HCT116 (cell line): Measurements from ENCODE around the gene GRIN2D. TPM values are rescaled to one million over a fixed set of nuclear protein-coding genes. Genes with fewer than 3 reads are reported as not detected.

ENCODE experiments used
- ATAC-seq: fragments of 200-7000 bp; cut with Tn5 transposase; 2 replicates; pipeline ENCODE4 v1.9.1; 2020; ENCODE audit warnings: mild to moderate bottlenecking, moderate library complexity
- BruUV-seq: library from RNA; stranded (reverse); fragments of 400-500 nt; replicated peaks from 2 replicates; lab custom pipeline; 2021; lab: Mats Ljungman, UMichigan
- CTCF ChIA-PET: fragments of 300-600 bp; sonication (Branson Sonifier 250); formaldehyde crosslinking; loops from one replicate; lab custom pipeline; 2021; ENCODE audit warnings: antibody characterized with exemption; lab: Charles Lee
- POLR2A ChIA-PET: fragments of 300-600, 350-600 bp; sonication (Branson Sonifier 250); formaldehyde crosslinking; loops from one replicate; lab custom pipeline; 2021; ENCODE audit warnings: antibody characterized with exemption; lab: Charles Lee
- RAD21 ChIA-PET, 2 experiments: fragments of 300-600 bp; sonication (Branson Sonifier 250); formaldehyde crosslinking; loops; one replicate each; lab custom pipeline; 2023; ENCODE audit warnings: low total read pairs in 2 of 2; ENCODE audit not compliant: uncharacterized antibody in 2 of 2, unreplicated experiment in 2 of 2, low non-redundant PET in 1 of 2; lab: Charles Lee
- DNase-seq: peaks from one replicate; pipeline ENCODE4 v3.0.0-alpha.2; 2010; ENCODE audit warnings: low read depth, low spot score
- H2AFZ ChIP-seq: fragments of 200-600 bp; shearing (Covaris generic), sonication (generic); 2 replicates; pipeline ENCODE4 v1.6.1; 2017; ENCODE audit warnings: low read depth, mixed run types, mixed read lengths, antibody characterized with exemption, low read length; ENCODE audit not compliant: poor library complexity, severe bottlenecking
- H3K27ac ChIP-seq: 2 replicates; pipeline ENCODE4 v1.5.1; 2012; ENCODE audit warnings: low read depth, low read length
- H3K27me3 ChIP-seq: fragments of 200-600 bp; sonication (generic); 2 replicates; pipeline ENCODE4 v1.6.1; 2016; ENCODE audit warnings: mixed run types, low read length, mixed read lengths; ENCODE audit not compliant: insufficient read depth
- H3K36me3 ChIP-seq, 2 experiments: fragments of 200-500 bp in 1 of 2; fragments of 200-600 bp in 1 of 2; sonication (Bioruptor generic) in 1 of 2; sonication (generic) in 1 of 2; 2 replicates each; pipeline versions ENCODE4 v1.5.1 to v1.6.1; 2014 to 2016; ENCODE audit warnings: low read length in 2 of 2, inconsistent platforms in 1 of 2, mixed read lengths in 1 of 2, mixed run types in 1 of 2; ENCODE audit not compliant: insufficient read depth in 2 of 2, control insufficient read depth in 1 of 2
- H3K4me1 ChIP-seq, 2 experiments: fragments of 200-600 bp in 1 of 2; sonication (generic) in 1 of 2; 2 replicates each; pipeline versions ENCODE4 v1.5.1 to v1.6.1; 2012 to 2017; ENCODE audit warnings: low read length in 2 of 2, inconsistent platforms in 1 of 2, mild to moderate bottlenecking in 1 of 2, mixed read lengths in 1 of 2, mixed run types in 1 of 2, moderate library complexity in 1 of 2; ENCODE audit not compliant: insufficient read depth in 2 of 2, control insufficient read depth in 1 of 2
- H3K4me2 ChIP-seq: fragments of 200-600 bp; sonication (generic); 2 replicates; pipeline ENCODE4 v1.6.1; 2017; ENCODE audit warnings: mixed run types, low read length, mixed read lengths
- H3K4me3 ChIP-seq, 2 experiments: fragments of 200-600 bp in 1 of 2; sonication (generic) in 1 of 2; replicated peaks in 1 of 2; 2 replicates each; pipeline ENCODE4 v1.5.1; 2011 to 2016; ENCODE audit warnings: low read length in 2 of 2, control low read depth in 1 of 2, low read depth in 1 of 2, mild to moderate bottlenecking in 1 of 2, mixed read lengths in 1 of 2, mixed run types in 1 of 2
- H3K79me2 ChIP-seq: fragments of 200-600 bp; sonication (generic); 2 replicates; pipeline ENCODE4 v1.6.1; 2017; ENCODE audit warnings: mild to moderate bottlenecking, mixed run types, low read length, moderate library complexity, mixed read lengths; ENCODE audit not compliant: insufficient read depth
- H3K9ac ChIP-seq: fragments of 200-600 bp; sonication (generic); 2 replicates; pipeline ENCODE4 v1.6.1; 2016; ENCODE audit warnings: low read length, mixed read lengths
- H3K9me2 ChIP-seq: fragments of 200-600 bp; sonication (generic), shearing (Covaris generic); 2 replicates; pipeline ENCODE4 v1.6.1; 2017; ENCODE audit warnings: mixed run types, mild to moderate bottlenecking, moderate library complexity; ENCODE audit not compliant: insufficient read depth
- H3K9me3 ChIP-seq, 2 experiments: fragments of 200-500 bp in 1 of 2; fragments of 200-600 bp in 1 of 2; sonication (Bioruptor generic) in 1 of 2; sonication (generic) in 1 of 2; 2 replicates each; pipeline ENCODE4 v1.6.1; 2014 to 2017; ENCODE audit warnings: low read length in 2 of 2, mixed read lengths in 2 of 2, inconsistent platforms in 1 of 2, low read depth in 1 of 2, mild to moderate bottlenecking in 1 of 2, mixed run types in 1 of 2, moderate library complexity in 1 of 2; ENCODE audit not compliant: control insufficient read depth in 1 of 2, insufficient read depth in 1 of 2
- H4K20me1 ChIP-seq: fragments of 200-600 bp; sonication (generic), shearing (Covaris generic); 2 replicates; pipeline ENCODE4 v1.6.1; 2017; ENCODE audit warnings: mixed run types, mild to moderate bottlenecking, moderate library complexity; ENCODE audit not compliant: insufficient read depth
- CEBPB ChIP-seq: IDR thresholded peaks from 2 replicates; pipeline ENCODE4 v1.6.1; 2012; ENCODE audit warnings: low read depth
- JUND ChIP-seq: IDR thresholded peaks from 2 replicates; pipeline ENCODE4 v1.6.1; 2012
- POLR2A ChIP-seq: IDR thresholded peaks from 2 replicates; pipeline ENCODE4 v1.7.0; 2011; ENCODE audit warnings: borderline replicate concordance; ENCODE audit not compliant: insufficient read depth, insufficient read length; ENCODE audit errors: extremely low read depth
- RAD21 ChIP-seq: IDR thresholded peaks from 2 replicates; pipeline ENCODE4 v1.6.1; 2012; ENCODE audit warnings: low read depth, mild to moderate bottlenecking
- REST ChIP-seq: IDR thresholded peaks from 2 replicates; pipeline ENCODE4 v1.6.1; 2012; ENCODE audit warnings: low read depth
- SIN3A ChIP-seq: IDR thresholded peaks from 2 replicates; pipeline ENCODE4 v1.6.1; 2012; ENCODE audit warnings: low read depth
- SP1 ChIP-seq: IDR thresholded peaks from 2 replicates; pipeline ENCODE4 v1.6.1; 2012; ENCODE audit warnings: low read depth
- YY1 ChIP-seq: IDR thresholded peaks from 2 replicates; pipeline ENCODE4 v1.6.1; 2011; ENCODE audit warnings: low read length, low read depth, moderate library complexity, mild to moderate bottlenecking; ENCODE audit not compliant: insufficient replicate concordance; ENCODE audit errors: extremely low read depth
- ZBTB33 ChIP-seq: IDR thresholded peaks from 2 replicates; pipeline ENCODE4 v1.6.1; 2011; ENCODE audit warnings: mild to moderate bottlenecking, low read length, moderate library complexity; ENCODE audit not compliant: insufficient replicate concordance; ENCODE audit errors: extremely low read depth
- ZNF274 ChIP-seq: fragments of 200-500 bp; sonication (Bioruptor generic); IDR thresholded peaks from 2 replicates; pipeline ENCODE4 v1.6.1; 2014; ENCODE audit warnings: mild to moderate bottlenecking, low read depth, low read length, inconsistent platforms
- intact Hi-C: fragments of 100-400 bp; cut with micrococcal nuclease; formaldehyde crosslinking; loops from 2 replicates; pipeline ENCODE4 v1.10.0; 2022
- total RNA-seq: library from RNA; stranded (reverse); gene quantifications from one replicate; pipeline ENCODE4 v1.2.1, GENCODE V29; 2021; ENCODE audit not compliant: unreplicated experiment

GRIN2D gene
- total RNA-seq, 1 experiment from 2014 or later, result 26.2 TPM

- Histone ChIP-seq H4K20me1 (no peaks in the 10 kb centered on the region), H3K4me1 (peaks cover 8 to 20% of the 10 kb centered on the region in 2 experiments), H3K36me3 (peaks cover 4 to 8% of the 10 kb centered on the region in 2 experiments; a peak in 3 of 4 replicates), H3K27me3 (no peaks in the 10 kb centered on the region), H3K4me3 (no peak overlapping the region), H3K27ac (no peak overlapping the region), H3K79me2 (peaks cover 15% of the 10 kb centered on the region), H3K4me2 (no peak overlapping the region), H3K9me3 (no peaks in the 10 kb centered on the region), H3K9me2 (no peaks in the 10 kb centered on the region), H3K9ac (no peak overlapping the region), H2AFZ (no peak overlapping the region)
- intact Hi-C loops, result no loop called here
- ATAC-seq (no peak), DNase-seq (no peak)
- RAD21 ChIA-PET, result no interaction called here
- no peak for TF ChIP-seq SP1
- no peak for TF ChIP-seq SIN3A
- no peak for TF ChIP-seq ZBTB33
- TF ChIP-seq RAD21, result no peak
- TF ChIP-seq POLR2A, result no peak
- TF ChIP-seq YY1, result no peak
- TF ChIP-seq ZNF274, result no peak
- no peak for TF ChIP-seq REST
- no peak for TF ChIP-seq JUND
- TF ChIP-seq CEBPB, result no peak
- BruUV-seq, result no TSS peak
- POLR2A ChIA-PET, result no interaction called here
- CTCF ChIA-PET, result no interaction called here
Observed at GRCh38 chr19:48442116-48443035, 48.9 kb downstream of the GRIN2D start.
